Thyroid gland (tissue), 4 donors: ENCODE measurements around the gene JMY. TPM values are rescaled to one million over a fixed set of nuclear protein-coding genes. Genes with fewer than 3 reads are reported as not detected.

ENCODE experiments used
- DNase-seq, 2 donors: peaks; one replicate each; pipeline ENCODE4 v3.0.0-alpha.2; 2019
- H3K27ac ChIP-seq, 3 donors: fragments of 200-600 bp; sonication (generic); 1 replicate in 2 of 3; 2 replicates in 1 of 3; pipeline ENCODE4 v1.5.1; 2016 to 2019; ENCODE audit warnings: mild to moderate bottlenecking in 1 of 3, moderate library complexity in 1 of 3
- H3K27me3 ChIP-seq: fragments of 200-600 bp; sonication (generic); one replicate; pipeline ENCODE4 v1.5.1; 2019
- H3K36me3 ChIP-seq, 2 donors: fragments of 200-600 bp; sonication (generic); one replicate each; pipeline ENCODE4 v1.5.1; 2016 to 2019
- H3K4me1 ChIP-seq, 2 donors: fragments of 200-600 bp; sonication (generic); one replicate each; pipeline ENCODE4 v1.5.1; 2017 to 2019
- H3K4me3 ChIP-seq, 3 donors: fragments of 200-600 bp; sonication (generic); replicated peaks in 1 of 3; 1 replicate in 2 of 3; 2 replicates in 1 of 3; pipeline ENCODE4 v1.5.1; 2016; ENCODE audit warnings: mild to moderate bottlenecking in 1 of 3
- H3K9me3 ChIP-seq: fragments of 200-600 bp; sonication (generic); one replicate; pipeline ENCODE4 v1.5.1; 2017
- CTCF ChIP-seq, 6 experiments: fragments of 200-600 bp in 3 of 6; fragments of 450-650 bp in 3 of 6; sonication (generic) in 3 of 6; IDR thresholded peaks; one replicate each; pipeline ENCODE4 v1.5.1; 2016 to 2019; ENCODE audit warnings: antibody characterized with exemption in 6 of 6, mild to moderate bottlenecking in 2 of 6, inconsistent platforms in 1 of 6, moderate library complexity in 1 of 6
- POLR2A ChIP-seq, 2 donors: fragments of 450-650 bp; IDR thresholded peaks; one replicate each; pipeline ENCODE4 v1.6.1; 2017; ENCODE audit warnings: antibody characterized with exemption in 2 of 2, mild to moderate bottlenecking in 2 of 2, moderate library complexity in 1 of 2
- WGBS, 2 donors: methylation state at CpG; one replicate each; pipeline ENCODE4 v1.1.5; 2017; 5-methylcytosine and 5-hydroxymethylcytosine counted together
- intact Hi-C: fragments of 100-400 bp; cut with DNase I; formaldehyde crosslinking; loops from one replicate; pipeline ENCODE4 v1.15.1; 2023
- total RNA-seq, 4 donors: library from RNA; depleted of rRNA; stranded (reverse); fragments of >200 nt; gene quantifications; one replicate each; pipeline ENCODE4 v1.2.3, GENCODE V29; 2016

JMY gene, protein sequence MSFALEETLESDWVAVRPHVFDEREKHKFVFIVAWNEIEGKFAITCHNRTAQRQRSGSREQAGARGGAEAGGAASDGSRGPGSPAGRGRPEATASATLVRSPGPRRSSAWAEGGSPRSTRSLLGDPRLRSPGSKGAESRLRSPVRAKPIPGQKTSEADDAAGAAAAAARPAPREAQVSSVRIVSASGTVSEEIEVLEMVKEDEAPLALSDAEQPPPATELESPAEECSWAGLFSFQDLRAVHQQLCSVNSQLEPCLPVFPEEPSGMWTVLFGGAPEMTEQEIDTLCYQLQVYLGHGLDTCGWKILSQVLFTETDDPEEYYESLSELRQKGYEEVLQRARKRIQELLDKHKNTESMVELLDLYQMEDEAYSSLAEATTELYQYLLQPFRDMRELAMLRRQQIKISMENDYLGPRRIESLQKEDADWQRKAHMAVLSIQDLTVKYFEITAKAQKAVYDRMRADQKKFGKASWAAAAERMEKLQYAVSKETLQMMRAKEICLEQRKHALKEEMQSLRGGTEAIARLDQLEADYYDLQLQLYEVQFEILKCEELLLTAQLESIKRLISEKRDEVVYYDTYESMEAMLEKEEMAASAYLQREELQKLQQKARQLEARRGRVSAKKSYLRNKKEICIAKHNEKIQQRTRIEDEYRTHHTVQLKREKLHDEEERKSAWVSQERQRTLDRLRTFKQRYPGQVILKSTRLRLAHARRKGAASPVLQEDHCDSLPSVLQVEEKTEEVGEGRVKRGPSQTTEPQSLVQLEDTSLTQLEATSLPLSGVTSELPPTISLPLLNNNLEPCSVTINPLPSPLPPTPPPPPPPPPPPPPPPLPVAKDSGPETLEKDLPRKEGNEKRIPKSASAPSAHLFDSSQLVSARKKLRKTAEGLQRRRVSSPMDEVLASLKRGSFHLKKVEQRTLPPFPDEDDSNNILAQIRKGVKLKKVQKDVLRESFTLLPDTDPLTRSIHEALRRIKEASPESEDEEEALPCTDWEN
- total RNA-seq = 10 to 100 TPM; 29.7 to 48.5 (median 30.9) TPM

DNA sequence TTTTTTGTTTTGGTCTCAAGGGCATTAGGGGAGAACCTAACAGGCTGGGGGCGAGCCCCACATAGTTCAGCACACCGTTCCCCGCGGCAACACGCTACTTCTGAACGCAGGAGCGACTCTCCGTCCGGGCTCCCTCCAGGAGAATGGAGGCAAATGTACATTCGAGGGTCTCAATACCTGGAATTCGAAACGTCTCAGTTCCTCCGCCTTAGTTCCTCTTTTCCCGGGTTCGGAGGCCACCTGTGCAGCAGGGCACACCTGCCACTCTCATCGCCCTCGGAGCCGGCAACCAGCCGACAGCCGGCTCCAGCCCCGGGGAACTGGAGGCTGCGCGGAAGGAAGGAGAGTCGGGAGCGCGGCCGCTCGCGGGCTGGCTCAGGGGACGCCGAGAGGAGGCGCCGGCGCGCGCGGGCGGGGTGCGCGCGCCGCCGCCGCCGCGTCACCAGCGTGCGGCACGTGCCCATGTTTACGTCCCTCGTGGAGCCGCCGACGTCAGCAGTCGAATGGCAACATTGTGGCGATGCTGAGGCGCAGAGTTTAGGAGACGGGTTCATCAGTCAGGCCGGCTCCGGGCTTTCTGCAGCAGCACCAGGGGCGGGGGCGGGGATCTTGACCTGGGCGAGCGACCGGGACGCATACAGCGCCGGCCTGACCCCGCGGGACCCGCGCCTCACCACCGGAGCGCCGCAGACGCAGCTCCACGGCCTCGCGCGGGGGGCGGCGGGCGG, at the start of gene JMY:
Gene JMY, plus strand, starts transcription at position 498 of the 728 bp plus-strand sequence. CDS start 520 bp downstream, outside the sequence.
- H3K36me3 ChIP-seq = no peaks in the 10 kb centered on the region
- 0% methylated on average over 26 to 38 of the region's 83 CpGs for WGBS, 2 donors
- TF ChIP-seq POLR2A (IDR thresholded peaks at IDR 0.05) = peak; percentile 82 to 98
- peak in 2 of 6 experiments; percentile 22 to 33 for TF ChIP-seq CTCF (IDR thresholded peaks at IDR 0.05)
- intact Hi-C loops = loop anchor here (10.0 kb wide), 1 partner anchor 59 kb away; no protein-coding TSS in a partner anchor
- H3K27me3 ChIP-seq = no peaks in the 10 kb centered on the region
- peaks cover 14% of the 10 kb centered on the region in 2 donors for H3K4me1 ChIP-seq
- peak within 1 kb of the TSS; percentile 54 to 96 (median 93) for H3K4me3 ChIP-seq
- H3K9me3 ChIP-seq = no peaks in the 10 kb centered on the region
- peak; percentile 88 to 89 for DNase-seq
- H3K27ac ChIP-seq = peak within 1 kb of the TSS; percentile 89 to 99 (median 99)

DNA sequence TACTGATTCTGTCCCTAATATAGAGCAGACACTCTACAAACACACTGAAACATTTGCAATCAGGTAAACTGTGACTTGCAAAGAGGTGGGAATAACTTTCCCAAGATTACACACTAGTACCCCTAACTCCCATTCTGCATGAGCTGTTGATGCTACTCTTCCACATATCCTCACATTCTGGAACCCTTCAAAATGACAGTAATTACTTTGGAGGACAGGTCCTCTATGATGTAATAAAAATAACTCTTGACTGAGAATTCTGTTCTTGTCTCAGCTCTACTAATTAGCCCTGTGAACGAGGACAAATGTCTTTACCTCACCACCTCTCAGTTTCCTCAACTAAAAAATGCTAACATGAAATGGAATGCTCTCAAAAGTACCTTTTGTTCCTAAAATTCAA, 49.5 kb upstream of the JMY start:
- Histone ChIP-seq H3K4me1 (no peaks in the 10 kb centered on the region), H3K4me3 (no peak overlapping the region), H3K27ac (no peak overlapping the region), H3K27me3 (no peaks in the 10 kb centered on the region), H3K36me3 (no peaks in the 10 kb centered on the region), H3K9me3 (no peaks in the 10 kb centered on the region)
- WGBS, 2 donors = 77 to 83% methylated on average over 1 of the region's 1 CpG
- no peak for DNase-seq
- intact Hi-C loops = no loop called here
- no peak for TF ChIP-seq CTCF (IDR thresholded peaks at IDR 0.05)
- TF ChIP-seq POLR2A (IDR thresholded peaks at IDR 0.05) = no peak

DNA sequence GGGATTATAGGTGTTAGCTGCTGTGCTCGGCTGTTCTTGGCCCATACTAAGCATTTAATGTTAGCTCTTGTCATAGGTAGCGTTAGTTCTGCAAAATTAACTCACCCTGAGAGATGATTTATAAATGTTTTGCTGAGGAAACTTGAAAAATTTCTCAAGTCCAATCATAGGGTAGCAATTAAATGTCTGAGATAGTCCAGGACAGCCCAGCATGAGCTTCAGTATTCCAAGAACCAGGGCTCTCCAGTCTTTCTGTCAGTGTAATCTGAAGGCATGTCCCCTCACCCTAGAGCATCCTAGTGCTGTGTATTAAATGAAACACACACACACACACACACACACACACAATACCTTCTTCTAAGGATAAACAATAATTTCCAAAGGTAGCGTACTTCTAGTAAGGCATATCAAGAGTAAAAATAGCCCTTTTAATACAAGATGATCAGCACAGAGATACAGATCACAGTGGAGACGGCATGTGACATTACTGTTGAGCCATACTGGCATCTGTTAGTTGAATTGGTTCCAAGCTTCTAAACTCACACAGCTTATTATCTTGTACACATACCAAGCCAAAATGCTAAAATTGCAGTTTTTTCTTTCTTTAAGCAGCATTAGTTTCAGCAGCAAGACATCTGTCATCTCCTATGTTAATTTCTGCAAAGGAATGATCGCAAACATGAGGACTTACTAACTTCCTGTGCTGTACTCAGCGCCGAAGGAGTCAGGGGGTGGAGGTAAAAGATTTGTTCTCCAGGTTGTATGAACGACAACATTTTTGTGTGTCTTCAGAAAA, 46.3 kb upstream of the JMY start:
- no peaks in the 10 kb centered on the region for H3K27me3 ChIP-seq
- H3K27ac ChIP-seq = no peak overlapping the region
- intact Hi-C loops = no loop called here
- WGBS, 2 donors = 83 to 89% methylated on average over 8 of the region's 8 CpGs
- H3K9me3 ChIP-seq = no peaks in the 10 kb centered on the region
- no peak overlapping the region for H3K4me3 ChIP-seq
- H3K4me1 ChIP-seq = no peaks in the 10 kb centered on the region
- no peaks in the 10 kb centered on the region for H3K36me3 ChIP-seq
- TF ChIP-seq POLR2A (IDR thresholded peaks at IDR 0.05) (no peak), CTCF (IDR thresholded peaks at IDR 0.05) (no peak)
- DNase-seq = no peak

DNA sequence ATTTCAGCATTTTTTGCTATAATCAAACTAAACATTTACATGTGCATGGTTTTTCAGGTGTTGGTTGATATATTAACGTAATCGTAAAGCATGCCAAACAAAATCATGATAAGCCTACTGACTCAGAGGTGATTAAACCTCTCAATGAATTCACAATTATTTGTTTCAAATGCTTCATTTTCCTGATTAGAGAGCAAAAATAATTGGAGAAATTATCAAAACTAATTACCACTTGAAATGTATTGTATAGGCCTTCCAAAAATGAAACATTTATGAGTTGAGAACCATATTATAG, 45.7 kb upstream of the JMY start:
- WGBS, 2 donors = 97% methylated on average over 2 of the region's 2 CpGs

More for the DNA sequence above, 45.7 kb upstream of the JMY start:
- H3K27ac ChIP-seq = no peak overlapping the region
- intact Hi-C loops = no loop called here
- no peaks in the 10 kb centered on the region for H3K9me3 ChIP-seq
- no peaks in the 10 kb centered on the region for H3K36me3 ChIP-seq
- H3K4me1 ChIP-seq = no peaks in the 10 kb centered on the region
- no peak for DNase-seq
- no peak overlapping the region for H3K4me3 ChIP-seq
- H3K27me3 ChIP-seq = no peaks in the 10 kb centered on the region
- TF ChIP-seq CTCF (IDR thresholded peaks at IDR 0.05) (no peak), POLR2A (IDR thresholded peaks at IDR 0.05) (no peak)
